ENCODE measurements around the gene SMG6. TPM values are rescaled to one million over a fixed set of nuclear protein-coding genes. Genes with fewer than 3 reads are reported as not detected.

The SMG6 gene
- total RNA-seq, 4 donors from 2014 or later: 13.3 to 74.9 (median 41.6) TPM

- TF ChIP-seq POLR2A (IDR thresholded peaks at IDR 0.05) (no peak), CTCF (IDR thresholded peaks at IDR 0.05) (no peak)
- no peaks in the 10 kb centered on the region for H3K36me3 ChIP-seq
- H3K27ac ChIP-seq: peak overlapping the region; percentile 92 to 98
- DNase-seq: no peak
- H3K4me1 ChIP-seq: peaks cover 5 to 10% of the 10 kb centered on the region in 2 donors
- H3K9me3 ChIP-seq: no peaks in the 10 kb centered on the region
- H3K27me3 ChIP-seq: no peaks in the 10 kb centered on the region
- no peak overlapping the region for H3K4me3 ChIP-seq
- intact Hi-C loops (cut with DNase I; ENCODE audit: low total_unique reads): no loop called here
These were observed 70.1 kb downstream of the SMG6 start for GRCh38 chr17:2233441-2233947.

- intact Hi-C loops (cut with DNase I; ENCODE audit: low total_unique reads): no loop called here
- H3K9me3 ChIP-seq: no peaks in the 10 kb centered on the region
- H3K4me1 ChIP-seq: peaks cover 5 to 6% of the 10 kb centered on the region in 2 donors
- no peak overlapping the region for H3K4me3 ChIP-seq
- peak overlapping the region; percentile 92 to 98 for H3K27ac ChIP-seq
- DNase-seq: no peak
- H3K36me3 ChIP-seq: no peaks in the 10 kb centered on the region
- TF ChIP-seq CTCF (IDR thresholded peaks at IDR 0.05) (no peak), POLR2A (IDR thresholded peaks at IDR 0.05) (no peak)
- no peaks in the 10 kb centered on the region for H3K27me3 ChIP-seq
These were observed 71.3 kb downstream of the SMG6 start for GRCh38 chr17:2232244-2232638.

- peaks cover 6 to 9% of the 10 kb centered on the region in 2 donors for H3K4me1 ChIP-seq
- H3K9me3 ChIP-seq: no peaks in the 10 kb centered on the region
- no peaks in the 10 kb centered on the region for H3K36me3 ChIP-seq
- no peak for TF ChIP-seq POLR2A (IDR thresholded peaks at IDR 0.05)
- no peak for TF ChIP-seq CTCF (IDR thresholded peaks at IDR 0.05)
- no peaks in the 10 kb centered on the region for H3K27me3 ChIP-seq
- H3K27ac ChIP-seq: peak overlapping the region; percentile 92 to 98
- peak overlapping the region in 1 of 2 donors; percentile 4 for H3K4me3 ChIP-seq
- intact Hi-C loops (cut with DNase I; ENCODE audit: low total_unique reads): no loop called here
- DNase-seq: no peak
These were observed 72.7 kb downstream of the SMG6 start for GRCh38 chr17:2230877-2231276.

- H3K9me3 ChIP-seq: no peaks in the 10 kb centered on the region
- H3K4me1 ChIP-seq: peaks cover 13 to 17% of the 10 kb centered on the region in 2 donors
- H3K27me3 ChIP-seq: no peaks in the 10 kb centered on the region
- no peaks in the 10 kb centered on the region for H3K36me3 ChIP-seq
- TF ChIP-seq POLR2A (IDR thresholded peaks at IDR 0.05) (no peak), CTCF (IDR thresholded peaks at IDR 0.05) (no peak)
- H3K27ac ChIP-seq: peak overlapping the region; percentile 26 to 35
- intact Hi-C loops (cut with DNase I; ENCODE audit: low total_unique reads): no loop called here
- no peak for DNase-seq
- no peak overlapping the region for H3K4me3 ChIP-seq
These were observed 76.4 kb downstream of the SMG6 start for GRCh38 chr17:2227025-2227699.

GRCh38 chr17:2223617-2223927 is 80.0 kb downstream of the SMG6 start:
- H3K36me3 ChIP-seq: no peaks in the 10 kb centered on the region
- DNase-seq: no peak
- H3K4me1 ChIP-seq: peaks cover 8 to 12% of the 10 kb centered on the region in 2 donors
- no peaks in the 10 kb centered on the region for H3K27me3 ChIP-seq
- intact Hi-C loops (cut with DNase I; ENCODE audit: low total_unique reads): no loop called here
- TF ChIP-seq POLR2A (IDR thresholded peaks at IDR 0.05): no peak
- no peak for TF ChIP-seq CTCF (IDR thresholded peaks at IDR 0.05)
- H3K4me3 ChIP-seq: no peak overlapping the region
- H3K9me3 ChIP-seq: no peaks in the 10 kb centered on the region
- peak overlapping the region; percentile 73 to 78 for H3K27ac ChIP-seq

All from uterus (tissue), 4 donors.